Eye (tissue), 1 donor: Measurements from ENCODE around the gene UVSSA.
"Not testable (repeated sequence)": the region's sequence is repeated elsewhere in the genome, so short reads cannot be mapped to it uniquely, and the experiment has no call there.

Source experiments
- DNase-seq: peaks from one replicate; pipeline ENCODE4 v3.0.0-alpha.2; 2015

The UVSSA gene

GRCh38 chr4:1379801-1380331 is 32.9 kb downstream of the UVSSA start:
- no peak for DNase-seq

- DNase-seq, result no peak
Measured at GRCh38 chr4:1380368-1381151, 33.6 kb downstream of the UVSSA start.

DNA sequence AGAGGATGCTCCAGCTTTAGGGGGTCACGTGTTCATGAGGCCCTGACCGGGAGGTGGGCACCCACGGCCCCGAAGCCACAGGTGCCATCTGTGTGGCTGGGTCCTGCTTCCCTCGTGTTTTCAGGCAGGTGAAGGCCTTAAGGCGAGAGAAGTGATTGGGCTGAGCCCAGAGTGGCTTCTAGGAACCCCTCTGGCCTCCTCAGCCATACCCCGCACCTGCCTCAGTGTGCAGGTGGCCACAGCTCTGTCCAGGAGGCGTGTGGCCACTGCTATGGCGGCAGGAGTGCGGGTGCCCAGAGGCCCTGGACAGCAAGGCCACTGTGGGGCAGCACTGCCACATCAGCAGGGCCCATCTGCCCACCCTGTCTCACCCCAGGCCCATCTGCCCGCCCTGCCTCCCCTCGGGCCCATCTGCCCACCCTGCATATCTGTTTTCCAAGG is 34.2 kb downstream of the UVSSA start:
- DNase-seq, result no peak

DNA sequence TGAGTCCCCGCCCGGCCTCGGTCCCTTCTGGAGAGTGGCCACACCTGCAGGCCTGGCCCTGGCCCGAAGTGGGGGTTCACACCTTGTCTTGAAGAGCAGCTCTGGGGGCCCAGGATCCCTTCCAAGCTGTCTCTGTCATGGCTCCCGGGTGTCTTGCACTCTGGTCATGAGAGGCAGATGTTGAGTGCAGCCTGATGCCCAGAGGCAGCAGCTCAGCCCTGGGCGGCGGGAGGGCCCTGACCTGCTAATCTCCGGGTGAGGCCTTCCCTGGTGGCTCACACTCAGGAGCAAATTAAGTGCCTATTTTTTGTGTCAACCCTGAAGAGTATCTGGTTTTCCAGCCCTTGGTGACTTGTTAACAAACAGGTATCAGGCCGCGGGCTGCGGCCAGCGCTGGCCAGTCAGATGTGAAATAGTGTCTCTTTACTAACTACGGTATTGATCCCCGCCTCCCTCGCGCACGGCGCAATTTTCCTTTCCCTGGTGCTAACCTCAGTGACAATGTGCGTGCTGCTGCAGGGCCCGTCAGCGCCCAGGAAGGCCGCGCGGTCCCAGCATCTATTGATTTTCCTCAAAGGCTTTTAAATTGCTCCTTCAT is 35.0 kb downstream of the UVSSA start:
- DNase-seq, result peak; percentile 76

- peak; percentile 17 for DNase-seq
Measured at GRCh38 chr4:1382776-1383727, 36.0 kb downstream of the UVSSA start.

DNA sequence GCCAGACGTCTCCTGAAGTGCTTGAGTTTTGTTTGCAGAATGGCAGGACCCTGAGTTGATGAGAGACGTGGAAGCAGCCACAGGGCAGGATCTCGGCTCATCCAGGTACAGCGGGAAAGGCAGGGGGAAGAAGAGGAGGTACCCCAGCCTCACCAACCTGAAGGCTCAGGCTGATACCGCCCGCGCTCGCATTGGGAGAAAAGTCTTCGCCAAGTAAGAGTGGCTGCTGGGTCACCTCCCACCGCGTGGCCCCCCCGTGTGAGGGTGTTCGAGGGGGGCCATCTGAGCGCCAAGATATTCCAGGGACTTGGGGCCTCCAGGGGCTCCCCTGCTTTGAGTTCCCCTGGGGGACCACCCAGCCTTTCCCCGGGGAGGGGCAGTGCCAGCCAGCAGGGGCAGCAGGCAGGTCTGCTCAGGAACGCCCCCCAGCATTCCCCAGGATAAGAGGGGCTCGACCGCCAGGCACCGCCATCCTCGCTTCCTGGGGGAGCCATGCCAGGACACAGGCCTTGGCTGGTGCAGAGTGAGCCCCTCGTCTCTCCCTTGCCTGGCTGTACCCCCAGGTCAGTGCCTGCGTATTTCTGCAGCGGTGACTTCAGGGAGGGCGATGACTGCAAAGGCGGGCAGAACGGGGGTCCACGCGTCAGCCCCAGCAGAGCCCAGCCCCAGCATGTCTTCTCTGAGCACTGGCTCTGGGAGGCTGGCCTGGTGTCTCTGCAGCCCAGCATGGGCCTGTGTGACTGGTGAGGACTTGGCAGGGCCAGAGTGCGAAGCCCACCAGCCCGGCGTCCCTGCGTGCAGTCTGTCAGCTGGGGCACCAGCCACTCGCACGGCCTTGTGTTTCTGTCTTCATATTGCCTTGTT is 37.0 kb downstream of the UVSSA start:
- no peak for DNase-seq

DNA sequence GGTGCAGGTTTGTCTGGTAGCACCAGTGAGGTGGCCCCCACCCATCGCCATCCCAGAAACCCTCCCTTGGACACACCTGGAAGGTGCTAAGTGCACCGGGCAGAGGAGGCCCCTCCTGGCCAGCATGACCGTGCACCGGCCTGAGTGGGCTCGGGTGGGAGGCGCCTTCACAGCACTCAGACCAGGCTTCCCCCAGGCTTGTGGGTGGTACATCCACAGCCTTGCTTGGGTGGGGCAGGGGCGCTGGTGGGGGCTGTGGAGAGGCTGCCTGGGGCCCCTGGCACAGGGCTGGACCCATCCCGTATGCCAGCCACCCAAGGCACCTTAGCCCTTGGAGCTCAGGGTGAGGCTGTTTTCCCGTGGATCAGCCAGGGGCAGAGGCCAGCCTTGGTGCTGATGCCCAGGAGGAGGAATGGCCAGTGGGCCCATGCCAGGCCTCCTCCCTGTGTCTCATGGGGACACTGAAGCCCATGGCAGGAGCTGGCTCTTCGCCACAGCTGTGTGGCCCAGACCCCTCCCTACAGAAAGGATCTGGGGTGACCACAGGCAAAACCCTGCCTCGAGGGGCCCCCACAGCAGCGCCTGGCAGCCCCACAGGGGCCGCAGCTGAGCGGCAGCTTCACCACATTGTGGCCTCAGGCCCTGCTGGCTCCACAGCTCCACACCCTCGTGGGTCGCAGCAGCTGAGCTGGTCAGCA is 37.8 kb downstream of the UVSSA start:
- no peak for DNase-seq

DNA sequence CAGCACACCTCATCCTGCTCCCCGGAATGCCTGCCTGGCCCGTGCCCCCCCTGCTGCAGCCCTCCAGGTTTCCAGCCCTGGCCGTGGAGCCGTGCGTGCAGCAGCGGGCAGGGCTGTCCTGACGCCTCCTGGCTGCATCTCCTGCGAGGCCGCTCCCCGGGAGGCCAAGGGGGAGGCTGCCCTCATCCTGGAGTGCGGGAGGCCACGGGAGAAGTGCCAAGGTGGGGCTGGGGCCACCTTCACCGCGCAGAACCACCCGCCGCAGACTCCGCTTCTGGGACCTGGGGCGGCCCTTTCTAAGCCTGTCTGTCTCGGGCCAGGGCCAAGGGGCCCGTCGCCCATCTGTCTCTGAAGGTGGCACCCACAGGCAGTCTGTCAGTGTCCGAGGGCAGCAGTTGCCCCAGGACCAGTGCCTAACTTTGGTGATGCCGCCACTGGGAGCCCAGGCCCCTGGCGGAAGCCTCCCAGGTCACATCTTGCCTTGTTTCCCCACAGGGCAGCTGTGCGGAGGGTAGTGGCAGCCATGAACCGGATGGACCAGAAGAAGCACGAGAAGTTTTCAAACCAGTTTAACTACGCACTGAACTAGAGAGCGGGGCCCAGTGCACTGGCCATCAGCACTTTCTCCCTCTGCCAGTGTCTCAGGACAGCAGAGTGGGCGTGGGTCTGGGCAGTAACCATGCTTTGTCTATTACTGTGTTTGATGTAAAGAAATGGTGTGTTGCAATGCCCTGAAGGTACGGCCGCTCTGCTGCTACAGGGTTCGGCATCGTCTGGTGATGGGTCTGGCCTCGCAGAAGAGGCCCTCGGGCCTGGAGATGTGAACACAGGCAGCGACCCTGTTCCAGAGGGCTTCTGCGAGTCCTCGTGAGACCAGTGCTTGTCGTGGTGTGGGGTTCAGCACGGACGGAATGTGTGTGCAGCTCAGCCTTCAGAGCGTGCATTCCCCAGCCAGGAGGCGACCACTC is 38.6 kb downstream of the UVSSA start:
- no peak for DNase-seq

DNA sequence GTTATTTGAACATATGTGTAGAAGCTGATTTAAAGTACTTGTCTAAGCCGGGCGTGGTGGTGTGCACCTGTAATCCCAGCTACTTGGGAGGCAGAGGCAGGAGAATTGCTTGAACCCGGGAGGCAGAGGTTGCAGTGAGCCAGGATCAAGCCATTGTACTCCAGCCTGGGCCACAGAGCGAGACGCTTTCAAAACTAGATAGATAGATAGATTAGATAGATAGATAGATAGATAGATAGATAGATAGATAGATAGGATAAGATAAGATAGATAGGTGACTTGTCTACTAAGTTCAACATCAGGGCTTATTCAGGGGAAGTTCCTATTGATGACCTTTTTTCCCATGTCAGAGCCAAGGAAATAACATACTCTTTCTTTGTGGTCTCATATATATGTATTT is 46.4 kb downstream of the UVSSA start:
- not testable (repeated sequence) for DNase-seq

DNA sequence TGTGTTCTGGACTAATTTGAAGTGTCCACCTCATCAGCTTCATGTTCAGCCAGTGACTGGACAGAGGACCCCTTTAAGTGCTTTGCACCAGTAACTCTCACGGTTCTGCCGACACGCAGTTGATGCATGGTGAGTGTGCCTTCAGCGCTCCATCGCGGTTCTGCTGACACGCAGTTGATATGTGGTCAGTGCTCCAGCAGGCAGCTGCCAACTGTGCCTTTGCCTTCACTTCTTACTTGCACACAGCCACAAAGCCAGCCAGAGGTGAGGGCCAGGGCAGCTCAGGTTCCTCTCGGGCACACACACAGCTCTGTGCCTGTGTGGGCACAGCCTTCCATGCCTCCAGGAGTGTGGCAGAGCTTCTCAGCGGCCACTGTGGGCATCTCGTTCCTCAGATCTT is 46.9 kb downstream of the UVSSA start:
- no peak for DNase-seq

- not testable (repeated sequence) for DNase-seq
Measured at GRCh38 chr4:1394554-1395388, 47.8 kb downstream of the UVSSA start.

DNA sequence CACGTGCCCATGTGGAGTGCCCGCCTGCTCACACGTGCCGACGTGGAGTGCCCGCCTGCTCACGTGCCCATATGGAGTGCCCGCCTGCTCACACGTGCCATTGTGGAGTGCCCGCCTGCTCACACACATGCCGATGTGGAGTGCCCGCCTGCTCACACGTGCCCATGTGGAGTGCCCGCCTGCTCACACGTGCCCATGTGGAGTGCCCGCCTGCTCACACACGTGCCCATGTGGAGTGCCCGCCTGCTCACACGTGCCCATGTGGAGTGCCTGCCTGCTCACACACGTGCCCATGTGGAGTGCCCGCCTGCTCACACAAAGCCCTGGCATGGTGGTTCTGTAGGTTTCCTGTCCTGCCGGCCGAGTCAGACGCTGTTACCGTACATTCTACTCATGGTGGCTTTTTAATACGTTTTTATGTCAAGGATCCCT is 48.4 kb downstream of the UVSSA start:
- not testable (repeated sequence) for DNase-seq

DNA sequence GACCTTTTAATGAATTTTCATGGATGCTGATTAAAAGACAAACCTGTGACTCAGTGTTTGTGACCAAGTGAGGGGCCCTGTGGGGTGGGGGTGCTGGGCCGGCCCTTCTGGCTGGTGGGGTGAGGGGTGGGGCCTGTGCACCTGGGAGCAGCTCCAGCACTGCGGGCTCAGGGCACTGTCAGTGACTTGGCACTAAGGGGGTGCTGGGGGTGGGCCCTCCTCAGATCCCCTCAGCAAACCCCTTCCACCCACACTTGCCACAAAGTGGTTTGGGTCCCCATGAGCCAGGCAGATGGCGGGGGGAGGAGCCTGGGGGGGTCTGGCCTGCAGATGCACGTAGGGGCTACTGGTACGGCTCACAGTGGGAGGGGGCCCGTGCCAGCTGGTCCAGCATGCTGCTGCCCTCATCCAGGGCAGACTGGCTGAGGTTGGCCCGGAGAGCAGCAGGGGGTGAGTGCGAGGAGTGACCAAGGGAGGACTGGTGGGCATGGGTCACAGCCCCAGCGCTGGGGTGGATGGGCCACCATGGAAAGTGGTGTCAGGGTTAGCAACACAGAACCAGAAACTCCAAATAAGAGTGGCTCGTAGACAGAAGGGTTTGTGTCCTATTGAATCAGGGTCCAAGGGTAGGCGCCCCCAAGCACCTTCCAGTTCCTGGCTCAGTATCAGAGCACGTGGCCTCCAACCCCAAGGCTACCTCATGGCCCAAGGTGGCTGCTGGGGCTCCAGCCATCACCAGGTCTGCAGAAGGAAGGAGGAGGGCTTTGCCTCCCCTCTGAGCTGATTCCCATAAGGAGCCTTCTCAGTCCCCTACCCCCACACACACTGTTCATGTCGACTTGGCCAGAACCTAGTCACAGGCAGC is 49.2 kb downstream of the UVSSA start:
- DNase-seq, result no peak

- DNase-seq, result no peak
Measured at GRCh38 chr4:1396806-1397455, 49.9 kb downstream of the UVSSA start.

DNA sequence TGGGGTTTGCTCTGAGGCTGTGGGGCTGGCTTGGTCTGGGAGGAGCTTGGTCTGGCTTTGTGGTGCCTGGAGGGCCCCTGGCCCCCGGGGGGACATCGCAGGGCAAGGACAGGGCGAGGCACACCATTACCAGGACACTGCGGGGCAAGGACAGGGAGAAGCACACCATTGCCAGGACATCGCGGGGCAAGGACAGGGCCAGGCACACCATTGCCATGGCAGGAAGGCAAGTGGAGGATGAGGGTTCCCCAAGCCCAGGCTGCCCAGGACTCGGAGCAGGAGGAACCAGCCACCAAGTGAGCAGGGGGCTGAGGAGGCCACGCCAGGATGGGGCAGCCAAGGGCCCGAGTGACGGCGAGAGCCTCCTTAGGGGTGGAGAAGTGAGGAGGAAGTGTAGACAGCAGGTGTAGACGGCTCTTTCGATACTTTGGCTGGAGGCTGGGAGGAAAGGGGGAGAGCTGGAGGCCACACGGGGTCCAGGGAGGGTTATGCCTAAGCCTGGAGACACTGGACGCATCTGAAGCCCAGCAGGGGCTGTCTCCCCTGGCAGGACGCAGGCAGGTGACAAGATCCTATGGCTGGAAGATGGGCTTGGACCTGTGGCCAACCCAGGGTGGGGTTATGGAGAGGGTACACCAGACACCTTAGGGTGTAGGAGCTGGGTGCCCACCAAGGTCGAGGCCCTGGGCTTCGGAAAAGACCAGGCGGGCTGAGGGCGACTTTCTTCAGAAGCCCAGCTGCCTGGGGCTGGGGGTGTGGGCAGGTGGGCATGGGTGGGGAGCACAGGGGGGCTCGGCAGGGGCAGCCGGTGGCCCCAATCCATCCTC is 51.9 kb downstream of the UVSSA start:
- DNase-seq, result no peak

DNA sequence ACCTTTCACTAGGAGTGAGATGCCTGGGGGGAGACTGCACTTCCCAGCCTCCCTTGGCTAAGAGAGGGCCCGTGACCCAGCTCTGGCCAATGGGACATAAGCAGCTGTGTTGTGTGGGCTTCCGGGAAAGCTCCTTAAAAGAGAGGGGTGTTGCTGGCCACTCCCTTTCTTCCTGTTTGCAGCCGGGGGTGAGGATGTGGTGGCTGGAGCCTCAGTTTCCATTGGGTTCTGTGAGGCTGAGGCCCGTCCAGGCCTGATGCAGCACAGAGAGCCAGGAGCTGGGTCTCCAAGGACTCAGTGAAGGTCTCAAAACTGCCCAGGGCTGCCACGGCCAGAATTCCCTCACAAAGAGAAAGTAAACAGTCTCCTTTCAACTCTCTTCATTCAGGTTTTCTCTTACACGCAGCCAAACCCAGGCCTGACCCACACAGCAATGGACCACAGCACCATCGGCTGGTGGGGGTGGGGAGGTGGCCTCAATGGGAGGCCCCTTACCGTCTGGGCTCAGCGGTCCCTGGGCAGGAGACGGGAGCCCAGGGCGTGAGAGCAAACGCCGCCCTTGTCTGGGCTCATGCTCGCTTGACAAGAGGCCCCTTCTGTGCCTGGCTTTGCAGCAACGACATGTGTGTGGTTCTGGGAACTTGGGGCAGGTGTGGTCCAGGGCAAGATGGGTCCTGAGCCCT is 52.6 kb downstream of the UVSSA start:
- no peak for DNase-seq
